KMS-11 (cell line): ENCODE measurements around the gene GIPC3.

ENCODE experiments used
- H2AFZ ChIP-seq: fragments of 200-600 bp; sonication (generic); 2 replicates; pipeline ENCODE4 v1.6.1; 2016; ENCODE audit warnings: antibody characterized with exemption, mixed run types, low read depth
- H3K27ac ChIP-seq: fragments of 200-600 bp; sonication (generic); 2 replicates; pipeline ENCODE4 v1.6.1; 2016; ENCODE audit warnings: mild to moderate bottlenecking, mixed run types
- H3K27me3 ChIP-seq: fragments of 200-600 bp; sonication (generic); 2 replicates; pipeline ENCODE4 v1.6.1; 2017; ENCODE audit warnings: mild to moderate bottlenecking, low read depth, mixed run types, moderate library complexity; ENCODE audit not compliant: insufficient read depth
- H3K36me3 ChIP-seq: fragments of 200-600 bp; sonication (generic); 2 replicates; pipeline ENCODE4 v1.6.1; 2017; ENCODE audit warnings: mild to moderate bottlenecking, mixed run types; ENCODE audit not compliant: insufficient read depth
- H3K4me1 ChIP-seq: fragments of 200-600 bp; sonication (generic); 2 replicates; pipeline ENCODE4 v1.6.1; 2016; ENCODE audit warnings: mild to moderate bottlenecking, low read depth, mixed run types; ENCODE audit not compliant: poor library complexity, severe bottlenecking
- H3K4me2 ChIP-seq: fragments of 200-600 bp; sonication (generic); 2 replicates; pipeline ENCODE4 v1.7.0; 2016; ENCODE audit warnings: mild to moderate bottlenecking, mixed run types
- H3K4me3 ChIP-seq: fragments of 200-600 bp; sonication (generic); IDR thresholded peaks from 2 replicates; pipeline ENCODE4 v1.6.1; 2017; ENCODE audit warnings: low read depth, low read length, mixed read lengths; ENCODE audit not compliant: insufficient read depth
- H3K79me2 ChIP-seq: fragments of 200-600 bp; sonication (generic); 2 replicates; pipeline ENCODE4 v1.6.1; 2016; ENCODE audit warnings: low read depth, mixed run types; ENCODE audit not compliant: insufficient read depth
- H3K9ac ChIP-seq: fragments of 200-600 bp; sonication (generic); 2 replicates; pipeline ENCODE4 v1.6.1; 2016; ENCODE audit warnings: mild to moderate bottlenecking, mixed run types
- H4K20me1 ChIP-seq: fragments of 200-600 bp; sonication (generic); 2 replicates; pipeline ENCODE4 v1.6.1; 2016; ENCODE audit warnings: mild to moderate bottlenecking, mixed run types; ENCODE audit not compliant: insufficient read depth
- TF ChIP-seq, protein P1 (sequence below): fragments of 200-600 bp; sonication (generic); conservative IDR thresholded peaks from 2 replicates; pipeline ENCODE4 v1.6.1; 2017; ENCODE audit warnings: low read depth, mild to moderate bottlenecking, antibody characterized with exemption, low read length, moderate library complexity, mixed read lengths

Gene GIPC3

DNA sequence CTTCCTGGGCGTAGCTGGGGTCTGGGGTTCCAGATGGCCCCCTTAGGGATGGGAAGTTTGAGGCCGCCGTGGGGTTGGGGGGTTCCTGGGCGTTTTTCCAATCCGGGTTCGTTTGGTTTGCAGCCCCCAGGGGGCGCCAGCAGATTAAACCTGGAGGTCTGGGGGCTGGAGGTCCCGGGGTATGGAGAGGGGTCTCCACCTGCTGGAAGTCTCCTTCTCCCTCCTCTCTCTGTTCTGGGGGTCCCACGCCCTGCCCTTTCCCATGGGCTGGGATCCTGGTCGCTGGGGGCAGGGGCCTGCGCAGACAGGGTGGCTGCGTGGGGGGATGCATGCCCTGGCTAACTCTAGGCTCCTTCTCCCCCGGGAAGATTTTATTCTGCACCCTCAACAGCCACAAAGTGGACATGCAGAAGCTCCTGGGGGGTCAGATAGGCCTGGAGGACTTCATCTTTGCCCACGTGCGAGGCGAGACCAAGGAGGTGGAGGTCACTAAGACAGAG, 899 bp downstream of the GIPC3 start:
- H4K20me1 ChIP-seq = no peaks in the 10 kb centered on the region
- no peaks in the 10 kb centered on the region for H3K4me1 ChIP-seq
- no peaks in the 10 kb centered on the region for H3K36me3 ChIP-seq
- H3K4me3 ChIP-seq = no peak overlapping the region
- H3K27me3 ChIP-seq = peaks cover 12% of the 10 kb centered on the region; the same call in 1 of the 2 replicates
- H3K27ac ChIP-seq = no peak overlapping the region
- H3K79me2 ChIP-seq = no peaks in the 10 kb centered on the region
- H2AFZ ChIP-seq = peak overlapping the region; percentile 18; the same call in 1 of the 2 replicates
- TF ChIP-seq, protein P1, sequence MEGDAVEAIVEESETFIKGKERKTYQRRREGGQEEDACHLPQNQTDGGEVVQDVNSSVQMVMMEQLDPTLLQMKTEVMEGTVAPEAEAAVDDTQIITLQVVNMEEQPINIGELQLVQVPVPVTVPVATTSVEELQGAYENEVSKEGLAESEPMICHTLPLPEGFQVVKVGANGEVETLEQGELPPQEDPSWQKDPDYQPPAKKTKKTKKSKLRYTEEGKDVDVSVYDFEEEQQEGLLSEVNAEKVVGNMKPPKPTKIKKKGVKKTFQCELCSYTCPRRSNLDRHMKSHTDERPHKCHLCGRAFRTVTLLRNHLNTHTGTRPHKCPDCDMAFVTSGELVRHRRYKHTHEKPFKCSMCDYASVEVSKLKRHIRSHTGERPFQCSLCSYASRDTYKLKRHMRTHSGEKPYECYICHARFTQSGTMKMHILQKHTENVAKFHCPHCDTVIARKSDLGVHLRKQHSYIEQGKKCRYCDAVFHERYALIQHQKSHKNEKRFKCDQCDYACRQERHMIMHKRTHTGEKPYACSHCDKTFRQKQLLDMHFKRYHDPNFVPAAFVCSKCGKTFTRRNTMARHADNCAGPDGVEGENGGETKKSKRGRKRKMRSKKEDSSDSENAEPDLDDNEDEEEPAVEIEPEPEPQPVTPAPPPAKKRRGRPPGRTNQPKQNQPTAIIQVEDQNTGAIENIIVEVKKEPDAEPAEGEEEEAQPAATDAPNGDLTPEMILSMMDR = peak; percentile 64
- no peak overlapping the region for H3K9ac ChIP-seq
- no peak overlapping the region for H3K4me2 ChIP-seq

DNA sequence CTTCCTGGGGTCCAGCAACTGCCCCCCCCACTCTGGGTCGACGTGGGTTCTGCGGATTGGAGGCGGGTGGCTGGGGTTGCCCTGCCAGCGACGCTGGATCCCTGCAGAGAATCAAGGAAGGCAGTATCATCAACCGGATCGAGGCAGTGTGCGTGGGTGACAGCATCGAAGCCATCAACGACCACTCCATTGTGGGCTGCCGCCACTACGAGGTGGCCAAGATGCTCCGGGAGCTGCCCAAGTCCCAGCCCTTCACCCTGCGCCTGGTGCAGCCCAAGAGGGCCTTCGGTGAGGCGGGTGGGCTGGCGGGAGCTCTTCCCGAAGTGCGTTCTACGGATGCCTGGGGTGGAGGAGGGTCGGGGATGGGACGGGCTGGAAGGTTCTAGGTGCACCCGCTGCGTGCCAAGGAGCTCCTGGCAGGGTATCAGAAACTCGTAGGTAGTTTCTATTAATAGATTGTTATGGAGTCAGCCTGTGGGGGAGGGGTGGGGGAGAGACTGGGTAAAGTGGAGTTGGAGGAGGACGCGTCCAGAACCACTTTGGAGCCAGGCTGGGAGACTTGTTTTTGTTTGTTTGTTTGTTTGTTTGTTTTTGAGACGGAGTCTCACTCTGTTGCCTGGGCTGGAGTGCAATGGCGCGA, 1.5 kb downstream of the GIPC3 start:
- H3K4me3 ChIP-seq = no peak overlapping the region
- no peak overlapping the region for H2AFZ ChIP-seq
- H3K4me2 ChIP-seq = no peak overlapping the region
- no peaks in the 10 kb centered on the region for H3K36me3 ChIP-seq
- no peaks in the 10 kb centered on the region for H3K4me1 ChIP-seq
- H3K79me2 ChIP-seq = no peaks in the 10 kb centered on the region
- H3K9ac ChIP-seq = no peak overlapping the region
- no peak overlapping the region for H3K27ac ChIP-seq
- H3K27me3 ChIP-seq = peaks cover 16% of the 10 kb centered on the region; the same call in 1 of the 2 replicates
- TF ChIP-seq, protein P1 = no peak
- H4K20me1 ChIP-seq = no peaks in the 10 kb centered on the region

DNA sequence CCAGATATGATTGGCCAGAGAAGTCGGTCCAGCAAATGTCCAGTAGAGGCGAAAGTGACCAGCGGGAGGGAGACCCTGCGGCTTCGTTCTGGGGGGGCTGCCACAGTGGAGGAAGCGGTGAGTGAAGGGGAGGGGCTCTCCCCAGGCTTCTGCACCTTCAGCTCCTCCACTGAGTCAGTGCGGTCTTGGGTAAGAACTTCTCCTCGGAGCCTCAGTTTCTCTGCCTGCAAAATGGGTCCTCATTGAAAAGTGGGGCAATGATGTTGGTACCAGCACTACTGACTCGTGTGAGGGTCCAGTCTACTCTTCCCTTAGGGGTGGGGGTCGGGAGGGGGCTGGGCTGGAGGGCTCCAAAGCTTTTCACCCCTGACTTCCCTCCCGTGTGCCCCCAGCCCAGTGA, 4.2 kb downstream of the GIPC3 start:
- H2AFZ ChIP-seq = no peak overlapping the region
- H3K27ac ChIP-seq = no peak overlapping the region
- no peaks in the 10 kb centered on the region for H3K4me1 ChIP-seq
- H3K4me2 ChIP-seq = no peak overlapping the region
- TF ChIP-seq, protein P1 = no peak
- H3K9ac ChIP-seq = no peak overlapping the region
- no peak overlapping the region for H3K4me3 ChIP-seq
- no peaks in the 10 kb centered on the region for H4K20me1 ChIP-seq
- H3K27me3 ChIP-seq = peaks cover 36% of the 10 kb centered on the region
- no peaks in the 10 kb centered on the region for H3K79me2 ChIP-seq
- no peaks in the 10 kb centered on the region for H3K36me3 ChIP-seq

DNA sequence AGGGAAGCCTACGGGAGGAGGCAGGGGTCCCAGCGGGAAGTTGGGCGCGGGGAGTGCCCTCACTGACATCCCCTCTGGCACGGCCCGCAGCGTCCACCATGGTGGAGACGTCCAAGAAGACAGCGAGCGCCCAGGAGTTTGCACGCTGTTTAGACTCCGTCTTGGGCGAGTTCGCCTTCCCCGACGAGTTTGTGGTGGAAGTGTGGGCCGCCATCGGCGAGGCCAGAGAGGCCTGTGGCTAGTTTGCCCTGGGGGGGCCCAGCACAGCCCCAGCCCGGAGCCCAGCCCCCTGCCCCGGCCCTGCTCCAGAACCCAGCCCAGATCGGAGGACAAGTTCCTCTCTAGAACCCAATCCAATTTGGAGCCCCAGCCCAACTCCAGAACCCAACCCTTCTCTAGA, 4.7 kb downstream of the GIPC3 start:
- H3K4me2 ChIP-seq = no peak overlapping the region
- no peaks in the 10 kb centered on the region for H3K36me3 ChIP-seq
- H3K27ac ChIP-seq = no peak overlapping the region
- no peak overlapping the region for H3K9ac ChIP-seq
- H3K27me3 ChIP-seq = peaks cover 39% of the 10 kb centered on the region
- TF ChIP-seq, protein P1 = no peak
- no peaks in the 10 kb centered on the region for H3K79me2 ChIP-seq
- no peaks in the 10 kb centered on the region for H3K4me1 ChIP-seq
- H4K20me1 ChIP-seq = no peaks in the 10 kb centered on the region
- H3K4me3 ChIP-seq = no peak overlapping the region
- H2AFZ ChIP-seq = no peak overlapping the region
